HEK293 (cell line): ENCODE measurements around the gene CSMD2.

ENCODE experiments used
- CTCF ChIA-PET: fragments of 350-600 bp; formaldehyde crosslinking; extraction: SDS; loops from one replicate; lab custom pipeline; 2021; ENCODE audit warnings: antibody characterized with exemption; lab: Yijun Ruan, JAX
- POLR2A ChIA-PET: fragments of 300-600 bp; formaldehyde crosslinking; extraction: SDS; loops from one replicate; lab custom pipeline; 2020; ENCODE audit warnings: antibody characterized with exemption, inconsistent platforms; lab: Yijun Ruan, JAX
- H3K27ac ChIP-seq: fragments of 200-500 bp; sonication (Bioruptor generic); 2 replicates; pipeline ENCODE4 v1.5.1; 2014; ENCODE audit warnings: low read depth, low read length, control low read depth, inconsistent platforms; ENCODE audit errors: extremely low read depth
- H3K36me3 ChIP-seq, 2 experiments: fragments of 200-500 bp in 1 of 2; sonication (Bioruptor generic) in 1 of 2; 1 replicate in 1 of 2; 2 replicates in 1 of 2; pipeline ENCODE4 v1.5.1; 2014 to 2017; ENCODE audit warnings: inconsistent platforms in 2 of 2, low read length in 2 of 2; ENCODE audit not compliant: control insufficient read depth in 2 of 2, insufficient read depth in 1 of 2
- H3K4me1 ChIP-seq: fragments of 200-500 bp; sonication (Bioruptor generic); 2 replicates; pipeline ENCODE4 v1.5.1; 2014; ENCODE audit warnings: mild to moderate bottlenecking, low read length, inconsistent platforms; ENCODE audit not compliant: control insufficient read depth, insufficient read depth
- H3K4me3 ChIP-seq: 2 replicates; pipeline ENCODE4 v1.5.1; 2011; ENCODE audit warnings: low read depth, mild to moderate bottlenecking, control low read depth, low read length, moderate library complexity
- H3K9me3 ChIP-seq: fragments of 200-500 bp; sonication (Bioruptor generic); 2 replicates; pipeline ENCODE4 v1.5.1; 2014; ENCODE audit warnings: low read depth, low read length, inconsistent platforms; ENCODE audit not compliant: control insufficient read depth, insufficient read depth
- BCL11B ChIP-seq: fragments of 450-650 bp; formaldehyde crosslinking; IDR thresholded peaks from 2 replicates; pipeline ENCODE4 v1.5.1; 2016; ENCODE audit warnings: low read depth, missing biosample characterization, missing genetic modification characterization
- EGR2 ChIP-seq: fragments of 450-650 bp; formaldehyde crosslinking; IDR thresholded peaks from 2 replicates; pipeline ENCODE4 v1.5.1; 2016; ENCODE audit warnings: low read depth, missing biosample characterization, missing genetic modification characterization
- FEZF1 ChIP-seq: fragments of 450-650 bp; formaldehyde crosslinking; IDR thresholded peaks from 2 replicates; pipeline ENCODE4 v1.5.1; 2016; ENCODE audit warnings: missing biosample characterization, missing genetic modification characterization
- GLI2 ChIP-seq: fragments of 450-650 bp; formaldehyde crosslinking; IDR thresholded peaks from 2 replicates; pipeline ENCODE4; 2017; ENCODE audit warnings: missing biosample characterization, missing genetic modification characterization, low read depth, borderline replicate concordance
- HOXA7 ChIP-seq: sonication (generic); formaldehyde crosslinking; IDR thresholded peaks from 2 replicates; pipeline ENCODE4 v1.8.1; 2022; ENCODE audit warnings: missing genetic modification reagents, borderline replicate concordance
- KLF7 ChIP-seq: fragments of 450-650 bp; formaldehyde crosslinking; IDR thresholded peaks from 2 replicates; pipeline ENCODE4 v1.5.1; 2016; ENCODE audit warnings: missing biosample characterization, missing genetic modification characterization, borderline replicate concordance
- MEIS1 ChIP-seq: sonication (generic); formaldehyde crosslinking; IDR thresholded peaks from 2 replicates; pipeline ENCODE4 v1.8.1; 2022; ENCODE audit warnings: missing genetic modification reagents, mild to moderate bottlenecking, borderline replicate concordance
- OSR2 ChIP-seq: fragments of 450-650 bp; formaldehyde crosslinking; IDR thresholded peaks from 2 replicates; pipeline ENCODE4 v1.5.1; 2016; ENCODE audit warnings: missing biosample characterization, missing genetic modification characterization
- REPIN1 ChIP-seq: fragments of 450-650 bp; formaldehyde crosslinking; IDR thresholded peaks from 2 replicates; pipeline ENCODE4 v1.5.1; 2017; ENCODE audit warnings: missing biosample characterization, missing genetic modification characterization, low read depth
- YY2 ChIP-seq: fragments of 450-650 bp; formaldehyde crosslinking; IDR thresholded peaks from 2 replicates; pipeline ENCODE4 v1.5.1; 2016; ENCODE audit warnings: missing biosample characterization, missing genetic modification characterization
- ZFP37 ChIP-seq: fragments of 450-650 bp; formaldehyde crosslinking; IDR thresholded peaks from 2 replicates; pipeline ENCODE4 v1.5.1; 2016; ENCODE audit warnings: missing biosample characterization, missing genetic modification characterization
- ZNF114 ChIP-seq: fragments of 450-650 bp; formaldehyde crosslinking; IDR thresholded peaks from 2 replicates; pipeline ENCODE4 v1.5.0; 2017; ENCODE audit warnings: missing biosample characterization, missing genetic modification characterization
- ZNF121 ChIP-seq: fragments of 450-650 bp; formaldehyde crosslinking; IDR thresholded peaks from 2 replicates; pipeline ENCODE4 v1.5.1; 2016; ENCODE audit warnings: missing biosample characterization, missing genetic modification characterization
- ZNF157 ChIP-seq: fragments of 450-650 bp; formaldehyde crosslinking; IDR thresholded peaks from 2 replicates; pipeline ENCODE4 v1.5.1; 2016; ENCODE audit warnings: missing biosample characterization, missing genetic modification characterization
- ZNF223 ChIP-seq: fragments of 450-650 bp; formaldehyde crosslinking; IDR thresholded peaks from 2 replicates; pipeline ENCODE4 v1.5.1; 2016; ENCODE audit warnings: missing biosample characterization, missing genetic modification characterization
- ZNF366 ChIP-seq: fragments of 450-650 bp; formaldehyde crosslinking; conservative IDR thresholded peaks from 2 replicates; pipeline ENCODE4 v1.5.1; 2016; ENCODE audit warnings: missing biosample characterization, missing genetic modification characterization
- ZNF473 ChIP-seq: fragments of 450-650 bp; formaldehyde crosslinking; IDR thresholded peaks from 2 replicates; pipeline ENCODE4 v1.5.1; 2017; ENCODE audit warnings: missing biosample characterization, missing genetic modification characterization
- ZNF48 ChIP-seq: fragments of 450-650 bp; formaldehyde crosslinking; IDR thresholded peaks from 2 replicates; pipeline ENCODE4 v1.5.1; 2016; ENCODE audit warnings: missing biosample characterization, missing genetic modification characterization
- ZNF555 ChIP-seq: fragments of 450-650 bp; formaldehyde crosslinking; conservative IDR thresholded peaks from 2 replicates; pipeline ENCODE4 v1.5.1; 2017; ENCODE audit warnings: missing biosample characterization, mild to moderate bottlenecking, missing genetic modification characterization, inconsistent platforms
- ZNF747 ChIP-seq: fragments of 450-650 bp; formaldehyde crosslinking; IDR thresholded peaks from 2 replicates; pipeline ENCODE4 v1.5.1; 2016; ENCODE audit warnings: missing biosample characterization, missing genetic modification characterization
- ZNF843 ChIP-seq: fragments of 450-650 bp; formaldehyde crosslinking; IDR thresholded peaks from 2 replicates; pipeline ENCODE4 v1.5.1; 2016; ENCODE audit warnings: missing biosample characterization, missing genetic modification characterization
- ZXDB ChIP-seq: fragments of 450-650 bp; formaldehyde crosslinking; IDR thresholded peaks from 2 replicates; pipeline ENCODE4 v1.5.1; 2016; ENCODE audit warnings: missing biosample characterization, missing genetic modification characterization
- TF ChIP-seq, protein P1 (sequence below): fragments of 450-650 bp; formaldehyde crosslinking; IDR thresholded peaks from 2 replicates; pipeline ENCODE4 v1.5.1; 2016; ENCODE audit warnings: missing biosample characterization, missing genetic modification characterization
- TF ChIP-seq, protein P2 (sequence below): fragments of 450-650 bp; formaldehyde crosslinking; IDR thresholded peaks from 2 replicates; pipeline ENCODE4; 2016; ENCODE audit warnings: missing biosample characterization, missing genetic modification characterization
- TF ChIP-seq, protein P3 (sequence below): fragments of 450-650 bp; formaldehyde crosslinking; IDR thresholded peaks from 2 replicates; pipeline ENCODE4 v1.5.1; 2017; ENCODE audit warnings: missing biosample characterization, missing genetic modification characterization
- TF ChIP-seq, protein P4 (sequence below): fragments of 450-650 bp; formaldehyde crosslinking; IDR thresholded peaks from 2 replicates; pipeline ENCODE4 v1.5.1; 2016; ENCODE audit warnings: missing biosample characterization, missing genetic modification characterization, low read depth

The CSMD2 gene

DNA sequence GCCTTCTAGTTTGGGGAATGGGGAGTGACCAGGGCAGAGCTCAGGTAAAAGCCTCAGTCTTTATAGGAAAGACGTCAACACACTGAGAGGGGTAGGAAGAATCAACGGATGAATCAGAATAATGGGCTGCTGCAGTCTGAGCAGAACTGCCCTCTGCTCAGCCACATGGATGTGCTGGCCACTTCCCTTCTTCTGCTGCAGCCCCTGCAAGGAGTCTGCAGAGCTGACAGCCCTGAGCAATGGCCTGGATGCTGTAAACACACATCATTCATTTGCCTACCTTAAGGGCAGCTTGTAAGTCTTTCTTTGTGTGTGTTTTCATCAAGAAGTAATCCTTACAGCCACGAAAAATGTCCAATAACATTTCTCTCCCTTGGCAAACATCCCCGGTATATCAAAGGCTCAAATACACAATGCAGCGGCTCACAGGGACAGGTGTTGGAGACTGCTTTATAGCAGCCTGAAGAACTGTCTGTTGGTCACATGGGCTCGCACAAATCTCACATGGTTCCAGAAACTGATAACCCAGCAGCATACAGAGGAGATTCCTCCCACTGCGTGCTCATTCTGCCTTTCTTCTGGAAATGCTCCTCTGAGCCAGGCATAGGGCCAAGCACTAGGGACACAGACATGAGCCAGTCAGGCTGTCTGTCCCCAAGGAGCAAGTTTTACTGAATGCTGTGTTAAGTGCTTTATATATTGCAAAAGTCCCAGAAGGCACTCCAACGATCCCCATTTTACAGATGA lies 191.1 kb downstream of the CSMD2 start (continued):
- TF ChIP-seq, protein P1, sequence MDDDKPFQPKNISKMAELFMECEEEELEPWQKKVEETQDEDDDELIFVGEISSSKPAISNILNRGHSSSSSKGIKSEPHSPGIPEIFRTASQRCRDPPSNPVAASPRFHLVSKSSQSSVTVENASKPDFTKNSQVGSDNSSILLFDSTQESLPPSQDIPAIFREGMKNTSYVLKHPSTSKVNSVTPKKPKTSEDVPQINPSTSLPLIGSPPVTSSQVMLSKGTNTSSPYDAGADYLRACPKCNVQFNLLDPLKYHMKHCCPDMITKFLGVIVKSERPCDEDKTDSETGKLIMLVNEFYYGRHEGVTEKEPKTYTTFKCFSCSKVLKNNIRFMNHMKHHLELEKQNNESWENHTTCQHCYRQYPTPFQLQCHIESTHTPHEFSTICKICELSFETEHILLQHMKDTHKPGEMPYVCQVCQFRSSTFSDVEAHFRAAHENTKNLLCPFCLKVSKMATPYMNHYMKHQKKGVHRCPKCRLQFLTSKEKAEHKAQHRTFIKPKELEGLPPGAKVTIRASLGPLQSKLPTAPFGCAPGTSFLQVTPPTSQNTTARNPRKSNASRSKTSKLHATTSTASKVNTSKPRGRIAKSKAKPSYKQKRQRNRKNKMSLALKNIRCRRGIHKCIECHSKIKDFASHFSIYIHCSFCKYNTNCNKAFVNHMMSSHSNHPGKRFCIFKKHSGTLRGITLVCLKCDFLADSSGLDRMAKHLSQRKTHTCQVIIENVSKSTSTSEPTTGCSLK (tag by site-specific recombination), result no peak
- TF ChIP-seq ZNF121 (tag by site-specific recombination) (no peak), OSR2 (tag by site-specific recombination) (no peak), ZXDB (tag by site-specific recombination) (no peak), ZNF157 (no peak)

DNA sequence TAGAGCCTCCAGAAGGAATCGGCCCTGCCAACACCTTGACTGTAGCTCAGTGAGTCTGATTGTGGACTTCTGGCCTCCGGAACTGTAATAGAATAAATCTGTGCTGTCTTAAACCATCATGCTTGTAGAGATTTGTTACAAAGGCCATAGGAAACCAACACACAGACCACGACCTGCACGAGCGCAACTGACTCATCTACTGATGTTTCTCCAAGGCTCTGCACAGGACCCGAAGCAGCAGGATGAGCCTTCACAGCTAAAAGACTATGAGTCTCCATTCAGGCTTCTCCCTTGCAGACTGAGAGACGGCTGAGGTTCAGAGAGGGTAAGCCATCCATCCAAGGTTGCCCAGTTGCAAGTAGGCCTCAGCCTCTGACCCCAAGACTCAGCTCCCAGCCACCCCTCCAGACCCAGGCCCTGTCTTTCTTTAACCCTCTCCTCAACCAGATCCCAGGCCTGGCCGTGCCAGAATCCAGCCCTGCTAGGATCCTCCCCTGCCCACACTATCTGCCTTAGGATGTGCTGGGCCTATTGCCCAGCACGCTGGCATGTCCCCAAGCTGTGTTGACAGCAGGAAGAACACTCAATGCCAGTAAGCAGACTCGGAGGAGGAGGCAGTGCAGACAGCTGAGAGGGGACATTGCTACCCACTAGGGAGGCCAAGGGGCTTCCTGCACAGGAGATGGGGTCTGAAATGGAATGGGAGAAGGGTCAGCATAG lies 192.2 kb downstream of the CSMD2 start:
- CTCF ChIA-PET, result interaction anchor here (0.8 kb wide), 1 partner anchor 42 kb away, joined by 3 read pairs; no protein-coding TSS in a partner anchor
- H3K4me3 ChIP-seq, result no peak overlapping the region
- TF ChIP-seq FEZF1 (tag by site-specific recombination), result no peak
- TF ChIP-seq OSR2 (tag by site-specific recombination), result no peak
- TF ChIP-seq GLI2 (tag by site-specific recombination), result no peak
- TF ChIP-seq, protein P2, sequence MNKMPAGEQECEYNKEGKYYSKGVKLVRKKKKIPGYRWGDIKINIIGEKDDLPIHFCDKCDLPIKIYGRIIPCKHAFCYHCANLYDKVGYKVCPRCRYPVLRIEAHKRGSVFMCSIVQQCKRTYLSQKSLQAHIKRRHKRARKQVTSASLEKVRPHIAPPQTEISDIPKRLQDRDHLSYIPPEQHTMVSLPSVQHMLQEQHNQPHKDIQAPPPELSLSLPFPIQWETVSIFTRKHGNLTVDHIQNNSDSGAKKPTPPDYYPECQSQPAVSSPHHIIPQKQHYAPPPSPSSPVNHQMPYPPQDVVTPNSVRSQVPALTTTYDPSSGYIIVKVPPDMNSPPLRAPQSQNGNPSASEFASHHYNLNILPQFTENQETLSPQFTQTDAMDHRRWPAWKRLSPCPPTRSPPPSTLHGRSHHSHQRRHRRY, result no peak
- TF ChIP-seq ZFP37 (tag by site-specific recombination), result no peak
- TF ChIP-seq ZNF366 (tag by site-specific recombination), result no peak
- TF ChIP-seq EGR2 (tag by site-specific recombination), result no peak
- no peak for TF ChIP-seq ZNF114 (tag by site-specific recombination)
- TF ChIP-seq ZNF223 (tag by site-specific recombination), result no peak
- TF ChIP-seq, all 188 proteins: peak for 0
- H3K4me1 ChIP-seq, result no peaks in the 10 kb centered on the region
- H3K36me3 ChIP-seq, result no peaks in the 10 kb centered on the region
- no peak overlapping the region for H3K27ac ChIP-seq
- no peaks in the 10 kb centered on the region for H3K9me3 ChIP-seq
- POLR2A ChIA-PET, result no interaction called here

DNA sequence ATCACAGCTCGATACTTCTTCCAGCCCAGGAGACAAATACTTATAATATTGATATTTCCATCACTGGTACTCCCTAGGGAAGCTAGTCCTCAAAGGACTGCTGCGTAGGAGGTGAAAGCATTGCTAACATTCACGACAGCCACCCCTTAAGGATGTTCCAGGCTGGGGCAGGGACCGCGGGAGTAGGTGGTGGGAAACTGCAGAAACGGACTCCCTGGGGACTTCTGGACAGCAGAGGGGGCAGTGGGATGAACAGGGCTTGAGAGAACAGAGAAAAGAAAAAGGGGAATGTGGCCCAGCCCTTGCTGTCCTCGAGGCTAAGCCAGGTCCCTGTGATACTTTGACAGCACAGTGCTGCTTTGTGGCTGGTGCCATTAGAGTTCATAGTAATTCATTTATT lies 193.1 kb downstream of the CSMD2 start:
- Histone ChIP-seq H3K36me3 (no peaks in the 10 kb centered on the region), H3K4me3 (no peak overlapping the region), H3K27ac (no peak overlapping the region), H3K9me3 (no peaks in the 10 kb centered on the region), H3K4me1 (no peaks in the 10 kb centered on the region)
- POLR2A ChIA-PET, result no interaction called here
- CTCF ChIA-PET, result interaction anchor here (0.8 kb wide), 1 partner anchor 43 kb away, joined by 3 read pairs; no protein-coding TSS in a partner anchor
- TF ChIP-seq REPIN1 (tag by site-specific recombination) (no peak), ZNF555 (tag by site-specific recombination) (no peak), MEIS1 (no peak), ZNF747 (tag by site-specific recombination) (no peak), HOXA7 (CRISPR knock-in tag) (no peak), KLF7 (tag by site-specific recombination) (no peak), ZNF473 (no peak), ZNF48 (tag by site-specific recombination) (no peak), YY2 (tag by site-specific recombination) (no peak), BCL11B (no peak), ZNF843 (no peak)
- TF ChIP-seq, protein P3, sequence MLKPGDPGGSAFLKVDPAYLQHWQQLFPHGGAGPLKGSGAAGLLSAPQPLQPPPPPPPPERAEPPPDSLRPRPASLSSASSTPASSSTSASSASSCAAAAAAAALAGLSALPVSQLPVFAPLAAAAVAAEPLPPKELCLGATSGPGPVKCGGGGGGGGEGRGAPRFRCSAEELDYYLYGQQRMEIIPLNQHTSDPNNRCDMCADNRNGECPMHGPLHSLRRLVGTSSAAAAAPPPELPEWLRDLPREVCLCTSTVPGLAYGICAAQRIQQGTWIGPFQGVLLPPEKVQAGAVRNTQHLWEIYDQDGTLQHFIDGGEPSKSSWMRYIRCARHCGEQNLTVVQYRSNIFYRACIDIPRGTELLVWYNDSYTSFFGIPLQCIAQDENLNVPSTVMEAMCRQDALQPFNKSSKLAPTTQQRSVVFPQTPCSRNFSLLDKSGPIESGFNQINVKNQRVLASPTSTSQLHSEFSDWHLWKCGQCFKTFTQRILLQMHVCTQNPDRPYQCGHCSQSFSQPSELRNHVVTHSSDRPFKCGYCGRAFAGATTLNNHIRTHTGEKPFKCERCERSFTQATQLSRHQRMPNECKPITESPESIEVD (tag by site-specific recombination), result no peak
- TF ChIP-seq, protein P4, sequence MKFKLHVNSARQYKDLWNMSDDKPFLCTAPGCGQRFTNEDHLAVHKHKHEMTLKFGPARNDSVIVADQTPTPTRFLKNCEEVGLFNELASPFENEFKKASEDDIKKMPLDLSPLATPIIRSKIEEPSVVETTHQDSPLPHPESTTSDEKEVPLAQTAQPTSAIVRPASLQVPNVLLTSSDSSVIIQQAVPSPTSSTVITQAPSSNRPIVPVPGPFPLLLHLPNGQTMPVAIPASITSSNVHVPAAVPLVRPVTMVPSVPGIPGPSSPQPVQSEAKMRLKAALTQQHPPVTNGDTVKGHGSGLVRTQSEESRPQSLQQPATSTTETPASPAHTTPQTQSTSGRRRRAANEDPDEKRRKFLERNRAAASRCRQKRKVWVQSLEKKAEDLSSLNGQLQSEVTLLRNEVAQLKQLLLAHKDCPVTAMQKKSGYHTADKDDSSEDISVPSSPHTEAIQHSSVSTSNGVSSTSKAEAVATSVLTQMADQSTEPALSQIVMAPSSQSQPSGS (tag by site-specific recombination), result no peak
